ENCODE data around the gene SLC38A10.

The SLC38A10 gene

GRCh38 chr17:81251709-81252301 lies 43.3 kb downstream of the SLC38A10 start:
- no peak for DNase-seq

DNA sequence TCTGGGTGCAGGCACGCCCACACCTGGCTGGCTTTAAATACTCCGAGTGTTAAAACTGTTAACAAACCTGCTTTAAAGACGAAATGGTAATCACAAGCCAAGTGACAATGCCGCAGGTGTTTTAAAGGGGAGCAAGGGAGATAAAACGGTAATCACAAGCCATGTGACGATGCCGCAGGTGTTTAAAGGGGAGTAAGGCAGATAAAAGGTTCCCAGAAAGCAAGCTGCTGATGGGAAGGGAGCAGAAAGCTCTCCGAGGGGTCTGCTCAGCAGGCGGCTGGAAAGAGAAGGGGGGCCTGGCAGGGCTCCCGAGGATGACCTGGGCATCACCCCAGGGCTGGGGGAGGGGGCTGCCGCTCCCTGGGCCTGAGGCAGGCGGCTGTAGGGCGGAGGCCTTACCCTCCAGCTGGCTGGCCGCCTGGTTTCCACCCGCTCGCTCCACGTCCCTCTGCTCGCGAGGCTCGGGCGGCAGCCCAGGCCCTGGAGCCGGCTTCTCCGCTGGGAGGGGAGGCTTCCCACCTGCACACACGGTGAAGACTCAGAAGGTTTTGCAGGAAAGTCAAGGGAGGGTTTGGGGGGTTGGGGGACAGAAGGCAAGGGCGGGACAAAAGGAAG lies 43.9 kb downstream of the SLC38A10 start:
- no peak for DNase-seq

DNA sequence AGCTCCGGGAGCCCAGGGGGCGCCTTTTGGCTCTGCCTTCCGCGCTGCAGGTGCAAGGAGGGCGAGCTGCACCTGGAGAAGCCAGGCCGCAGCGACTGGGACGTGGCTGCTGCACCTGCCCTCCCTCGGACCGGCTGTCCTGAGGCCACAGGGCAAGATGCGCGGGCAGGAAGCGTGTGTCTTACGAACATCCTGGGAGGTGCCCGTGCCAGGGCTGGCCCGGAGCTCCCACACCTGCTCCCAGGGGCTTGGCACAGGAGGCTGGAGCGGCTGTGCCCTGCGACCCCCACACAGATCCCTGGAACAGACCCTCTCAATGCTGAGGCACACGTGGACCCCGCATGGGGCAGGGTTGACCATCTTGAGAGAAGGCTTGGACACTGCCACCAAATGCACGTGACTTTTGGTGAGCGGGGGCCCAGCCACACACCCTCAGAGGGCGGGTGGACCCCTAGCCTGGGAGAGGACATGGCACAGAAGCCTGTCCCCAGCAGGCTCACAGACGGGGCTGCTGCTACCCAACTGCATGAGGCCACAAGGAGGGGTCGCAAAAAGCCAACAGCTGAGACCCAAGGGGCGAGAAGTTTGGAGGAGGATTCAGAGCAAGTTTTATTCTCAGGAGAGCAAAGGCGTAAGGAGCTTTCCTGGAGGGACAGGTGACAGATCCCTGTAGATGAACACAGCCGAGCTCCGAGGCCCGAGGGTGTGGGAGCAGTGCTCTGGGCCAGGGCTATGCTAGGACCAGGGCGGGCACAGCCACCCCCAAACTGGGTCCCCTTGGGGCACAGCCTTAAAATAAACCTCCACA lies 44.6 kb downstream of the SLC38A10 start:
- no peak for DNase-seq

DNA sequence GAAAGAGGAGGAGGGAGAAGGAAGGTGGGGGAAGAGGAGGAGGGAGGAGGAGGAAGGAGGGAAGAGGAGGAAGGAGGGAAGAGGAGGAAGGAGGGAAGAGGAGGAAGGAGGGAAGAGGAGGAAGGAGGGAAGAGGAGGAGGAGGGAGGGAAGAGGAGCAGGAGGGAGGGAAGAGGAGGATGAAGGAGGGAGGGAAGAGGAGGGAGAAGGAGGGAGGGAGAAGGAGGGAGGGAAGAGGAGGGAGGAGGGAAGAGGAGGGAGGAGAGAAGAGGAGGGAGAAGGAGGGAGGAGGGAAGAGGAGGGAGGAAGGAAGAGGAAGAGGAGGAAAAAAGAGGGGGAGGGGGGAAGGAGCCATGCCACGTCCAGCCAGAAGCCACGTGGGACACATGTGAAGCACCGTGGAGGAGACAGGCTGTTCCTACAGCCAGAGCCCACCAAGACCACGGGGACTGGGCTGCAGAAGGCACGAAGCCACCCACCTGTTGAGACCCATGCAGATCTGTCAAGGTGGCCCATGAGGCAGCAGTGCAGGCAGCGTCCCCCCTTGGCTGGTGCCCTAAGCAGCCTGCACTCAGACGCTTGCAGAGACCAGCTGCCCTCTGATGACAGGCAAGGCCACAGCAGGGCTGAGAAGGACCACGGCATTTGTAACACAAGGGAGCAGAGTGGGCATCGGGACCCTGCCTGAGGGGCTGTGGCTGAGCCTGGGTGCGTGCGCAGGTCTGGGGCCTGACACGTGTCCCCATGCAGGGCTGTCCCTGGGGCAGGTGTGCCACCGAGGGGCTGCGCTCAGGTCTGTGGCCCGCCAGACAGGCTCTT lies 45.7 kb downstream of the SLC38A10 start:
- DNase-seq, result no peak

- no peak for DNase-seq
These were observed 46.5 kb downstream of the SLC38A10 start for GRCh38 chr17:81248649-81249048.

- DNase-seq, result no peak
These were observed 47.6 kb downstream of the SLC38A10 start for GRCh38 chr17:81247339-81247990.

DNA sequence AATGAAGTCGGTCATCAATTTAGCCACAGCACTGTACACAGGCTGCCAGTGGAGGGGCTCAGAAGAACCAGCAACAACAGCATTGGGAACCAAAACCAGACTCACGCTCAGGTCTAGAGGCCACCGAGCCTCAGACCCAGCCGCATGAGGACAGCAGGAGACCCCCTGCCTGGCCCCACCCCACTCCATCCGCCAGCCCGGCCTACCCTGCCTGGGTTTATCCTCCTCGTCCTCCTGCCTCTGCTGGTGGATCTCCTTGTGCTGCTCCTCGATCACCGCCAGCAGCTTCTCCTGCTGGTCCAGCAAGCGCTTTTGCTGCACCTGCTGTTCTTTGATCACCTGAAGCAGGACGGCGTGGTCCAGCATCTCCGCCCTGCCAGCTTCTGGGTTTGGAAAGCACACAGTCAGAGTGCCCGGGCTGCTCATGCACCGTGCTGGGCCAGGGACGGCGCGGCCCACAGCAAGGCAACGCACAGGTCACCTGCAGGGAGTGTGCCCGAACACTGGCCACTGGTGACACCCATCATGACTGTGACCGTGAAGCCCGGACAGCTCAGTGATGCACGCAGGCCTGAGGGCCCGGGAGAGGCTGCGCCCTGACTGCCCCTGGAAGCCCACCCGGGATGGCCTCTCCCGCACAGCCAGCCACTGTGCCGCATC lies 48.3 kb downstream of the SLC38A10 start:
- DNase-seq, result no peak

GRCh38 chr17:81246343-81246670 lies 48.8 kb downstream of the SLC38A10 start:
- no peak for DNase-seq

DNA sequence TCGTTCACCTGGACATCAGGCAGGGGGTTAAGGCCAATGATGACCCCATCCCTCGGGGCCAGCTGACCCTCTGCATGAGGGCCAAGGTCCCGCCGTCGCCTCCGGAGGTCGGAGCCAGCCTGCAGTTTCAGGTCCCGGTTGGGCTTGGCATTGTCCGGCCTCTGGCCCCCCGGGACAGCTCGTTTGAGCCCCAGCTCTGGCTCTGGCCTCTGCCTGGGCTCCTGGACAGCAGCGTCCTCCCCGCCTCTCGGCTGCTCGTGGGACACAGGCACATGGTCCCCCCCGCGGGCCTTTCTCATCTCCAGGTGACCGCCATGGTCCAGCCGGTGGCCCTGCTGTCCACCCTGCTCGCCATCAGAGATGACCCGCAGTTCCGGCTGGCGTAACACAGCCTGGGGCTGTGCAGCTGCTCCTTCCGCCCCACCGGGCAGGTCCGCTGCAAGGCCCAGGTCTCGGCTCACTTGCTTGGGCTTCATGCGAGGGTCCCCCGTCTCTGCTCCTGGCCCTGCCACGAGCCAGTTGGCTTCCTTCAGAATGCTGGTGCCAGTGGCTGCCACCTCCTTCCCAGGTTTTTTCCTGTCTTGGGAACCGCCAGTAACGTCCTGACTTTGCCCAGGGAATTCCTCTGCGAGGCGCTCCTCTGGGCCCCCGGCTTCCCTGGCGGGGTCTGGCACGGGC lies 49.3 kb downstream of the SLC38A10 start:
- DNase-seq, result no peak

- no peak for DNase-seq
These were observed 50.0 kb downstream of the SLC38A10 start for GRCh38 chr17:81245024-81245664.

DNA sequence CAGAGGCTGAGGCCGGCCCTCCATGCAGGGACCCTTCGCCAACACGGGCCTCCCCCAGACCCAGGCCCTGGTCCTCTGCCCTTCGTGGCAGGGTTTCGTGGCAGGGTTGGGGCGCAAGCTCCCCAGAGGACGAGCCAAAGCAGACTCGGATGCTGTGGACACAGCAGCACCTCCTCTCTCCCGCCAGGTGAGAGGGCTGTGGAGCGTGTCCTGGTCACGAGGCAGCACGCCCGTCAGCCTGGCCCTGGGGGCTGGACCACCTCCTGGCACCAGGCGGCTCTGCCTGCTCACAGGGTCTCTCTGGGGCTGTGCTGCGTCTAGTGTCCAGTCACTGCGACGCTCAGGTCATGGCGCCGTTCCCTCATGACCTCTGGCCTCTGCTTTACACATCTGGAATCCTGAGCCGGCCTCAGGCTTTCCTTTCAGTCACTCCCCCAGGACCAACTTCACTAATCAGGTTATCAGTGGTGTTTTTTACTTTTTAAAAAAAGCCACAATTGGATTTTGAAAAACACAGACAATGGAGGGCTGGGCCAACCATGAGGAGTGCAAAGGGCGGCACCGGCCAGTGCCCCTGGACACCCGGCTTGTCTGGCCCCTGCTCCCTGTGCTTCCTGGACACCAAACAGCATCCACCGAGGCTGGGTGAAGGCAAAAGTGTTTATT lies 50.6 kb downstream of the SLC38A10 start:
- no peak for DNase-seq

GRCh38 chr17:81243333-81243664 lies 51.8 kb downstream of the SLC38A10 start:
- no peak for DNase-seq

GRCh38 chr17:81242421-81243332 lies 52.4 kb downstream of the SLC38A10 start:
- no peak for DNase-seq

DNA sequence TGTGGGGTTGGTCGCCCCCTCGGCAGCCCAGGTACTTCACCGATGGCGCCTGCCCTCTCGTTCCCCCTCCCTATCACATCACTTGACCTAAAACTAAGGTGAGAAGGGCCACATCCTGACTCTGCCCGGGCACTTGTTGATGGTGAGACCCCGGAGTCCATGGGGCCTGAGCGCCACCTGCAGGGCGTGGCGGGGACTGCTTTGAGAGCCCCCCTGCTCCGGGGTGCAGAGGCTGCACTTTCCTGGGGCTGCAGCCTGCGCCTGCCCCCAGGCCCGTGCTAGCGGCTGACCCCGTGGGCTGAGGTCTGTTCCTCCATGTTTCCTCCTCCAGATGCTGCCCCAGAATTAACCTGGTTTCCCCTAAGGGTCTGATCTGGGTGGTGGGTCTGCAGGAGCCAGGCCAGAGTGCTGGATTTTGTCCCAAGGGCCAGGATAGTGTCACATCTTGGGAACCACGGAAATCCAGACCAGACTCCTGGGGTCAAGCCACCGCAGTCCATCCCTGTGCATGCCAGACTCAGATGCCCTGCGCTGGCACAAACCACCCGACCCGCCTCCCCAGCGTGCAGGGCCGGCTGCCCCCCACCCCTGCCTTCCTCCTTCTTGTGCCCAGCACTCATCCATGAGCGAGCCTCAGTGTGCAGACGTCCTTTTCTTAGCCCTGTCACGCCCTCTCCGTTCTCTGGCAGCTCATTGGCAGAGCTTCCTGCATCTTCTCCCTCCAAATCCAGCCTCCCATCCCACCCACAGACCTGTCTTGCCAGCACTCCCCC lies 53.3 kb downstream of the SLC38A10 start:
- peak; percentile 64 for DNase-seq

DNA sequence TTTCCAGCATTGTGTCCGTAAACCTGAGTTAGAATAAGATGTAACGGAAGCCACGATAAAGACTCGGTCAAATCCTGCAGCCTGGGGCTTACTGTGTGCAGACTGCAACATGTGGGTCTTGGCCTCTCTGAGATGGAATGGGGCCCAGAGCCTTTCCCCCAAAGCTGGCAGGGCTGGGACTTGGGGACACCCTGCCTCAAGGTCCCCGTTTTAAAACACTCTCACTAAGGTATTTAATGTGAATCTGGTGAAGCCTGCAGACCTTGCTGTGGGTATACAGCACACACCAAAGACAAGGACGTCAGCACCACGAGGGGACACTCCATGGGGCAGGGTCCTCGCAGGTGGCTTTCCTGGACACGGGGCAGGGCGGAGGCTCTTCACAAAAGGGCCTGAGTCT lies 53.9 kb downstream of the SLC38A10 start:
- DNase-seq, result no peak

GRCh38 chr17:81240761-81241160 lies 54.3 kb downstream of the SLC38A10 start:
- DNase-seq, result no peak

DNA sequence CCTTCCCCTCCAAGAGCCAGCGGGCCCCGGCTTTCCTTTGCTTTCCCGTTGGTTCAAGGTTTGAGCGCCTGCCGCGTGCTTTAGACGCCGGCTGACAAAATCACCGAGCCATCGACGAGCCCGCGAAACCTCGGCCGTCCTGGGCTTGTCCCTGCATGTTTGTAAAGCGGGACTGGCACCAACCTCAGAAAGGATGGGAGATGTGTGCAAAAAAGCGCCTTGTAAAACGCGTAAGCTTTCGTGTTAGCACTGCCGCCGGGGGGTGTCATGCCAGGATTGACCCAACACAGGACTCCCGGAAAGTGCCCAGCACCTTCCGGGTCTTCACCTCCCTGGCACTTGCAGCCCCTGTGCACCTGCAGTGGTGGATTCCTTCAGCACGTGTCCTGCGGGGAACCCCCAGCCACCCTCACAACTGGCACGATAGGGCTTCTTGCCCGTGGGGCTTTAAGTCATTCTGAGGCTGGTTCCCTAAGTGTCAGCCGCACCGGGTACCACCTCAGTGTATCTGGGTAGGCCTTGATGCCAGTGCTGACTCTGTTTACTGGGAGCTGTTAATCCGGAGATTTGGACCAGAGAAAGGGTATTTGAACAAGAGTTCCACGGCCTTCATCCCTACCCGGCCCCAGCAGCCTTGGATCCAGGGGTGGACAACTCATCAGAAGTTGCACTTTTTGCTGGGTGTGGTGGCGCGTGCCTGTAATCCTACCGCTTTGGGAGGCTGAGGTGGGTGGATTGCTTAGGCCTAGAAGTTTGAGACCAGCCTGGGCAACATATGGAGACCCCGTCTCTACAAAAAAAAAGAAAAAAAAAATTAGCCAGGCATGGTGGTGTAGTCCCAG lies 55.2 kb downstream of the SLC38A10 start:
- DNase-seq, result peak; percentile 68

Measured in stimulated activated CD4-positive, alpha-beta T cell treated with anti-CD3 and anti-CD28 coated beads, Interleukin-1b, Interleukin-23, amount 100 ng/mL, for 48 hours (primary cell).